Esophagus squamous epithelium (tissue), 4 donors: Measurements from ENCODE around the gene DDAH2.

Source experiments
- CTCF ChIP-seq, 6 experiments: fragments of 450-650 bp in 4 of 6; fragments of 200-600 bp in 2 of 6; sonication (generic) in 2 of 6; IDR thresholded peaks; one replicate each; pipeline ENCODE4 v1.5.1; 2016 to 2019; ENCODE audit warnings: antibody characterized with exemption in 6 of 6, mild to moderate bottlenecking in 4 of 6, moderate library complexity in 4 of 6
- POLR2A ChIP-seq, 4 donors: fragments of 450-650 bp; IDR thresholded peaks; one replicate each; pipeline ENCODE4 v1.6.1; 2017; ENCODE audit warnings: antibody characterized with exemption in 4 of 4, mild to moderate bottlenecking in 4 of 4, moderate library complexity in 3 of 4

DNA sequence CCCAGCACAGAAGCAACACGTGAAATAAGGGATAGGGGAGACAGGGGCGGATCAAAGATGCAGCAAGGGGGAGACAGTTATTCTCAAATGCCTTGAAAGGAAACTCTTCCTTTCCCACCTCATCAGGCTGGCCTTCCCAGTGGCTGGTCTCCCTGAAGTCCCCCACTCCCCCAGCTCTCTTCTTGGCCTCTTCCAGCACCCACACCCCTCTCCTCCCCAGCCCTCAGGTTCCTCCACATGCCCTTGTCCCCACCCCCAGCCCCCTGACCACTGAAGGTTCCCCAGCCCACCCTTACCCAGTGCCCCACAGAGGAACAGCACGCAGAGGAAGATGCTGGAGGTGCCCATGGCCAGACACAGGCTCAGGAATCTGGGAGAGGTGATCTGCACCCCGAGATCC, 15.6 kb downstream of the DDAH2 start:
- TF ChIP-seq CTCF (IDR thresholded peaks at IDR 0.05), result no peak
- TF ChIP-seq POLR2A (IDR thresholded peaks at IDR 0.05), result no peak
